Measurements from ENCODE around the gene ZCWPW2.

ZCWPW2 gene

DNA sequence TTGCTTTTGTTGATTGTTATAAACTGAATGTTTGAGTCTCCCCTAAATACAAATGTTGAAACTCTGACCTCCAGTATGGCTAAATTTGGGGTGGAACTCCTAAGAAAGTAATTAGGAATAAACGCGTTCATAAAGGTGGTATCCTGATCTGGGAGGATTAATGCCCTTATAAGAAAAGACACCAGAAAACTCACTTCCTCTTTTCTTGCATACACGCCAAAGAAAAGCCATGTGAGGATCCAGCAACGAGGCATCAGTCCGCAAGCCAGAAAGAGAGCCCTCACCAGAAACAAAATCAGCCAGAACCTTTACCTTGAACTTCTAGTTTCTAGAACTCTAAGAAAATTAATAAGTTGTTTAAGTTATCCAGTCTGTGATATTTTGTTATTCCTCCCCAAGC, 37.5 kb downstream of the ZCWPW2 start:
- no peak for DNase-seq (ENCODE audit: low read depth)

DNA sequence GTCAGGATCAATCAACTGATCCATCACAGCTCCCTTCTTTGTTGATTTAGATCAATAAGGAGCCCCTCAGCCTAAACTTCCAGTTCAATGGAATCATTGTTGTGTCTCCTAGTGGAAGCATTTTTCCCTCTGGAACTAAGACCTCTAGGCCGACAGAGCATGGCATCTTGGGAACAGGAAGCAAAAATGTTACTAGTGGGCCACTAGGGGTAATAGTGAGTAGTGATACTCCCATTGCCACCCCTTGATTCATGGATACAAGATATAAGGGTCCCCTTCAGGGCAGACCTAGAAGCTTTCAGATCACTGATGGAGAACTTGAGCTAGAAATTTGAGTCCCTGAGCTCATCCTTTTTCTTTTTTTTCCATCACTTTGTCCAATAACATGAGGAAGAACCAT, 40.5 kb downstream of the ZCWPW2 start:
- DNase-seq (ENCODE audit: low read depth), result no peak

- no peak for DNase-seq (ENCODE audit: low read depth)
These were observed 50.7 kb downstream of the ZCWPW2 start for GRCh38 chr3:28399206-28399605.

DNA sequence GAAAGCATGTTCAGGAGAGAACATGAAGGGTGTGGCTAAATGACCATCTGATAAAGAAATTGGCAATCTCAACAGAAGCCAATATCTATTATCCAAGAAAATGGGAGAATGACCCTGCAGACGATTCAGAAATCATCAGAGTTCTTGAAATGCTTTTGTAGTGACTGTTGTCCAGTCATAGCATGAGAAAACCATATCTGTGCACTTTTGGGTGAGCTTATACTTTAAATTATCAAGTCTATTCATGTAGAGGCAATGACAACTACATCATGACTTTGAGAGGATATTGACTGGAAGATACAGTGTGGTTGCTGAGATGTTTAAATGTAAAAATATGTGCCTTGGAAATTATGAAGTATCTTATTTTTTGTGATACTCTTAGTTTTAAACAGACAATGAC, 57.7 kb downstream of the ZCWPW2 start:
- DNase-seq (ENCODE audit: low read depth), result no peak

- DNase-seq (ENCODE audit: low read depth), result no peak
These were observed 100.9 kb downstream of the ZCWPW2 start for GRCh38 chr3:28449398-28449797.

DNA sequence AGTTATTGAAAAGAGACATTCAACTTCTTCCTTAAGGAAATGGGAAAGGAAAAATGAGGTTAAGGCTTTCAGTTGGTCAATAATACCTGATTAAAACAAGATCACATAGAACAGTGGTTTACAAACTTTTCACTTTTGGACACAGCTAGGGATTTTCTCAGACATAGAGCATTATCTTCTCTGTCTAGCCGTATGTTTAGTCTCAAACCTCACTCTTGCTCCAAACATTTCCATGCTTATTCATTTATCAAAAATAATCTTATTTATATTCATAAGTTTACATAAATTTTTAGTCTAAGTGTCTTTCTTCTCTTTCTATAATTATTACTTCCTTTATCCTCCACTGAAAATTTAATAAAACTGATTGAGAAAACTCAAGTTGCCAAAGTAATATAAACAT, 114.3 kb downstream of the ZCWPW2 start:
- no peak for DNase-seq (ENCODE audit: low read depth)

GRCh38 chr3:28467414-28467813, 118.9 kb downstream of the ZCWPW2 start:
- DNase-seq (ENCODE audit: low read depth), result no peak

DNA sequence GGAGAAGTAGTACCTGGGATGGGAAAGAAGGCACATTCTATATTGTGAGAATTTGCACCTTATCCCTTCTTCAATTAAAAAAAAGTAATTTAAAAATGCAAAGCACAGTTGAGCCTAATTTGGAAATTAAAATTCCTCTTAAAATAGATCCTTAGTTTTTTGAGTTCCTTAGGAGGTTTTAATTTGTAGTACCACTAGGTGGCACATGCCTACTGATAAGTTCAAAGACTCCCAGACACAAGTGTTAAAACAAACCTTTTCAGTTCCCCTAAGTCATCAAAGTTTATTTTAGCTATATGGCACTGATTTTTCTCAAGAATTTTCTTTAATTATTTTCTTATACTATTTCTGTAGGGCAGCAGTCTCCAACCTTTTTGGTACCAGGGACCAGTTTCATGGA, 127.7 kb downstream of the ZCWPW2 start:
- no peak for DNase-seq (ENCODE audit: low read depth)

DNA sequence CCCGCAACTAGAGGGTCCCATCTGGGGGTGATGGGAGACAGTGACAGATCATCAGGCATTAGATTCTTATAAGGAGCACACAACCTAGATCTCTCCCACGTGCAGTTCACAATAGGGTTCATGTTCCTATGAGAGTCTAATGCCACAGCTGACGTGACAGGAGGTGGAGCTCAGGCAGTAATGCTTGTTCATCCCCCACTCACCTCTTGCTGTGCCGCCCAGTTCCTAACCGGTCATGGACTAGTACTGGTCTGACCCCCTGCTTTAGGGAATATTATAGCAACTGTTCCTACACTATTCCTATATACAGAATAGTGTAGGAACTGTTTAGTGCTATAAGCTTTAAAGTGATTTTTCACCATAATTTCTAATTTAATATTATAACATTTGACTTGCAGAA, 128.2 kb downstream of the ZCWPW2 start:
- DNase-seq (ENCODE audit: low read depth), result no peak

DNA sequence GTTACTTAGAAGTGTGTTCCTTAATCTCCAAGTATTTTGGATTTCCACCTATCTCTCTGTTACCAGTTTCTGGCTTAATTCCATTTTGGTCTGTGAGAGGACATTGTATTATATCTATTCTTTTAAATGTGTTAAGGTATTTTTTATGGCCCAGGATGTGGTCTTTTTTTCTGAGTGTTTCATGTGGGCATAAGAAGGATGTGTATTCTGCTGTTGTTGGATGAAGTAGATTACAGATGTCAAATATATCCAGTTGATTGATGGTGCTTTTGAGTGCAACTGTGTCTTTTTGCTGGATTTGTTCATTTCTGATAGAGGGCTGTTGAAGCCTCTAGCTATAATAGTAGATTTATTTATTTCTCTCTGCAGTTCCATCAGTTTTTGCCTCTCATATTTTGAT, 136.6 kb downstream of the ZCWPW2 start:
- no peak for DNase-seq (ENCODE audit: low read depth)

DNA sequence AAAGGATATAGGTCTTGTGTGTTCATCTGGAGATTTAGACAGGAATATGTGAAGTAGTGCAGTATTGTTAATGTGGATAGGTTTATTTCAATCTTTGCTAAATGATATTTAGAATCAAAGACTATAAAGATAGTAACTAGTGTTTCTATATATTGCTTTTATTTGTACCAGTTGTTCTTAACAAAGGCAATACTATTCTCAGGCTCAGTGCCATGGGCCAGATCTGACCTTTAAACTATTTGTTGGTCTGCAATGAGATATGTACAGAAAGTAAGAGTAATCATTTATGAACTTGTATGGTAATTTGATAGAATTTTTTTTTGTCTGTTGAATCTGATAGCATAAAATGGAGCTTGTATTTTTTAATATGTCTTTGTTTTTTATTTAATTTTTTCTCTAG, 146.8 kb downstream of the ZCWPW2 start:
- DNase-seq (ENCODE audit: low read depth), result no peak

GRCh38 chr3:28502397-28502937, 153.9 kb downstream of the ZCWPW2 start:
- no peak for DNase-seq (ENCODE audit: low read depth)

- DNase-seq (ENCODE audit: low read depth), result no peak
These were observed 156.5 kb downstream of the ZCWPW2 start for GRCh38 chr3:28504976-28505375.

DNA sequence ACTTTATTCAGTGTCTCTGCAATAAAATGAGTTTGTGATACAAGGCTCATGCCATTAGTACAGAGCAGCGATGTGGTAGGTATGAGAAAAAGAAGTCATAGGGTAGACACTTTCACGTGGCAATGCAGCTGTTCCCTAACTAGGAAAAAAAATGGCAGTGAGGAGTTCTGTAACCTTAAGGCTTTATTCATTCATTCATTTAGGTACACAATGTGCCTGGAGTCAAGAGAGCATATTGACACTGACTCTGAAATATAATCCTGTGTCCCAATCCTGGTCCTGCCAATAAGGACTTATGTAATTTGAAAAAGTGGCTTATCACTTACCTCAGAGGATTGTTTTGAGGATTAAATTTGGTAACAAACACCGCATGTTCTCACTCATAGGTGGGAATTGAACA, 173.1 kb downstream of the ZCWPW2 start:
- DNase-seq (ENCODE audit: low read depth), result no peak

DNA sequence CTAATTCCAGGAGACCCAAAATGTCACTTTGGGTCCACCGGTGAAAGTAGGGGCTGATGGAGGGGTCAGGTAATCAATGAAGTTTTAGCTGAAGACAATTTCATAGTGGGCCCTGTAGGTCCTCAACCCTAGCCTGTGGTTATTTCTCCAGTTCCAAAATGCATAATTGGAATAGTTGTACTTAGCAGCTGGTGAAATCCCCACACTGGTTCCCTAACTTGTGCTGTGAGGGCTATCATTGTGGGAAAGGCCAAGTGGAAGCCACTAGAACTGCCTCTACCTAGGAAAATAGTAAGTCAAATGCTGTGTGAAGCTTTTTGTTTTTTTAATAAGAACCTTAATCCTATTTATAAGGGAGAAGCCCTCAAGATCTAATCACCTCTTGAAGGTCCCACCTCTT, 193.8 kb downstream of the ZCWPW2 start:
- no peak for DNase-seq (ENCODE audit: low read depth)

GRCh38 chr3:28544236-28544635, 195.7 kb downstream of the ZCWPW2 start:
- DNase-seq (ENCODE audit: low read depth), result no peak

GRCh38 chr3:28544831-28545230, 196.3 kb downstream of the ZCWPW2 start:
- DNase-seq (ENCODE audit: low read depth), result no peak

- DNase-seq (ENCODE audit: low read depth), result no peak
These were observed 199.2 kb downstream of the ZCWPW2 start for GRCh38 chr3:28547677-28548076.

GRCh38 chr3:28553175-28553574, 204.7 kb downstream of the ZCWPW2 start:
- no peak for DNase-seq (ENCODE audit: low read depth)

DNA sequence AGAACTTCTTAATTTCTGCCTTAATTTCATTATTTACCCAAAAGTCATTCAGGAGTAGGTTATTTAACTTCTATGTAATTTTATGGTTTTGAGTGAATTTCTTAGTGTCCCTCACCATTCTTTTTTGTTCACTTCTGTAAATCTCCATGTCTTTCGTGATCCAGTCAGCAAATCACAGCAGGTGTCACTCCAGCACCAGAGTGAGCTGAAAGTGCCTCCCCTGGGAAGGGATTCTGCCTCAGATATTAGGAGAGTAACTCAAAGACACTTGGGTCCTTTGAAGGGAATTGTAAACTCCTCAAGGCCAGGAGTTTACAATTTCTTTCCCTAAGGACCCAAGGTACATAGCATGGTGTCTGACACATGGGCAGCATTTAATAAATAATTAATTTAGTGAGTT, 207.7 kb downstream of the ZCWPW2 start:
- no peak for DNase-seq (ENCODE audit: low read depth)

GRCh38 chr3:28564211-28564610, 215.7 kb downstream of the ZCWPW2 start:
- no peak for DNase-seq (ENCODE audit: low read depth)

GRCh38 chr3:28569357-28569756, 220.8 kb downstream of the ZCWPW2 start:
- no peak for DNase-seq (ENCODE audit: low read depth)

DNA sequence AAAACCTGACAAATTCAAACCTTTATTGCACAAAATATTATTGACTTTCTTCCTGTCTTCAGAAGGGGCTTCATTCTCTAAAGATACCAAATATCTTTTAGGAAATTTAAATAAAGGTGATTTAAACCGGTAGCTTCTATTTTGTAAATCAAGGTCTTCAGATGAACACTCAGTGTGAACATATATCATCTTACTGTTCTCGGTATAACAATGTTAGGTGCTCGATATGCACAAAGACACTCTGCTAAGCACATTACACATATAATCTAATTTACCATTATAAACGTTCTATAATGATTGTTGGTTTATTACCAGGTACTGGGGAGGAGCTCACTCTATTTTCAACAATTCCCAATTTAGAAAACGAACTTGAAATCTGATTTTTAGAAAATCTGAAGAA, 225.5 kb downstream of the ZCWPW2 start:
- DNase-seq (ENCODE audit: low read depth), result no peak

- no peak for DNase-seq (ENCODE audit: low read depth)
These were observed 226.7 kb downstream of the ZCWPW2 start for GRCh38 chr3:28575100-28575745.

All from stimulated activated CD4-positive, alpha-beta T cell treated with anti-CD3 and anti-CD28 coated beads, Interleukin-2, amount 100 ng/mL, for 4 hours (primary cell).